GM06990 (cell line): Measurements from ENCODE around the gene TCF12.

ENCODE experiments used
- DNase-seq: peaks from one replicate; pipeline ENCODE4 v3.0.0-alpha.2; 2011; ENCODE audit not compliant: insufficient read length; ENCODE audit errors: extremely low read depth
- H3K27me3 ChIP-seq: replicated peaks from 2 replicates; pipeline ENCODE4 v1.6.0; 2011; ENCODE audit warnings: low read length; ENCODE audit not compliant: control insufficient read depth, insufficient read depth
- H3K36me3 ChIP-seq: 2 replicates; pipeline ENCODE4 v1.5.1; 2011; ENCODE audit warnings: low read length; ENCODE audit not compliant: control insufficient read depth, insufficient read depth
- H3K4me3 ChIP-seq: replicated peaks from 2 replicates; pipeline ENCODE4 v1.5.1; 2011; ENCODE audit warnings: low read depth, mild to moderate bottlenecking, control low read depth, low read length
- CTCF ChIP-seq: IDR thresholded peaks from 2 replicates; pipeline ENCODE4 v1.5.1; 2011; ENCODE audit warnings: low read length, control low read depth, mild to moderate bottlenecking, inconsistent platforms; ENCODE audit not compliant: insufficient read depth, poor library complexity, severe bottlenecking

Gene TCF12

GRCh38 chr15:56960116-56960515 is 41.7 kb downstream of the TCF12 start:
- Histone ChIP-seq H3K4me3 (no peak overlapping the region), H3K36me3 (no peaks in the 10 kb centered on the region), H3K27me3 (no peaks in the 10 kb centered on the region)
- no peak for TF ChIP-seq CTCF
- peak; percentile 46 for DNase-seq

GRCh38 chr15:56963126-56963525 is 44.7 kb downstream of the TCF12 start:
- no peaks in the 10 kb centered on the region for H3K36me3 ChIP-seq
- TF ChIP-seq CTCF: no peak
- DNase-seq: no peak
- H3K27me3 ChIP-seq: no peaks in the 10 kb centered on the region
- H3K4me3 ChIP-seq: no peak overlapping the region

- no peak for TF ChIP-seq CTCF
- DNase-seq: no peak
- no peak overlapping the region for H3K4me3 ChIP-seq
- H3K36me3 ChIP-seq: no peaks in the 10 kb centered on the region
- H3K27me3 ChIP-seq: no peaks in the 10 kb centered on the region
Observed at GRCh38 chr15:56963710-56964109, 45.3 kb downstream of the TCF12 start.

- Histone ChIP-seq H3K4me3 (no peak overlapping the region), H3K36me3 (no peaks in the 10 kb centered on the region), H3K27me3 (no peaks in the 10 kb centered on the region)
- TF ChIP-seq CTCF: no peak
- DNase-seq: peak; percentile 48
Observed at GRCh38 chr15:56964182-56964581, 45.7 kb downstream of the TCF12 start.

- Histone ChIP-seq H3K4me3 (no peak overlapping the region), H3K27me3 (no peaks in the 10 kb centered on the region), H3K36me3 (no peaks in the 10 kb centered on the region)
- no peak for DNase-seq
- TF ChIP-seq CTCF: no peak
Observed at GRCh38 chr15:56965231-56966013, 47.0 kb downstream of the TCF12 start.
